GM19463 (cell line): ENCODE data around the gene PPP1R9B.

ENCODE experiments used
- ATAC-seq: cut with Tn5 transposase; IDR thresholded peaks from one replicate; pipeline ENCODE4 v1.9.1; 2021; ENCODE audit warnings: mild to moderate bottlenecking, moderate library complexity; ENCODE audit not compliant: unreplicated experiment

Gene PPP1R9B

GRCh38 chr17:50188531-50188920, 38.0 kb upstream of the PPP1R9B start:
- no peak for ATAC-seq

- ATAC-seq: no peak
These were observed 37.5 kb upstream of the PPP1R9B start for GRCh38 chr17:50187751-50188530.

- ATAC-seq: no peak
These were observed 36.9 kb upstream of the PPP1R9B start for GRCh38 chr17:50187394-50187725.

GRCh38 chr17:50186661-50187393, 36.4 kb upstream of the PPP1R9B start:
- no peak for ATAC-seq

- ATAC-seq: no peak
These were observed 35.4 kb upstream of the PPP1R9B start for GRCh38 chr17:50185631-50186471.

GRCh38 chr17:50184611-50185398, 34.3 kb upstream of the PPP1R9B start:
- ATAC-seq: no peak

- no peak for ATAC-seq
These were observed 33.6 kb upstream of the PPP1R9B start for GRCh38 chr17:50184064-50184463.

- ATAC-seq: no peak
These were observed 33.0 kb upstream of the PPP1R9B start for GRCh38 chr17:50183421-50183994.

- no peak for ATAC-seq
These were observed 32.4 kb upstream of the PPP1R9B start for GRCh38 chr17:50182783-50183420.

- ATAC-seq: no peak
These were observed 31.4 kb upstream of the PPP1R9B start for GRCh38 chr17:50181591-50182560.

GRCh38 chr17:50181144-50181543, 30.7 kb upstream of the PPP1R9B start:
- ATAC-seq: no peak

- ATAC-seq: no peak
These were observed 30.1 kb upstream of the PPP1R9B start for GRCh38 chr17:50180620-50181019.

- ATAC-seq: no peak
These were observed 29.6 kb upstream of the PPP1R9B start for GRCh38 chr17:50180111-50180510.

- peak; percentile 90 for ATAC-seq
These were observed 27.7 kb upstream of the PPP1R9B start for GRCh38 chr17:50177983-50178834.

- ATAC-seq: no peak
These were observed 27.0 kb upstream of the PPP1R9B start for GRCh38 chr17:50177476-50177875.

GRCh38 chr17:50176559-50177357, 26.3 kb upstream of the PPP1R9B start:
- ATAC-seq: no peak
